GM18909 (cell line): Measurements from ENCODE around the gene PIR.

Experiments used
- ATAC-seq: cut with Tn5 transposase; IDR thresholded peaks from one replicate; pipeline ENCODE4 v1.9.1; 2021; ENCODE audit warnings: mild to moderate bottlenecking; ENCODE audit not compliant: unreplicated experiment, poor library complexity

PIR gene

DNA sequence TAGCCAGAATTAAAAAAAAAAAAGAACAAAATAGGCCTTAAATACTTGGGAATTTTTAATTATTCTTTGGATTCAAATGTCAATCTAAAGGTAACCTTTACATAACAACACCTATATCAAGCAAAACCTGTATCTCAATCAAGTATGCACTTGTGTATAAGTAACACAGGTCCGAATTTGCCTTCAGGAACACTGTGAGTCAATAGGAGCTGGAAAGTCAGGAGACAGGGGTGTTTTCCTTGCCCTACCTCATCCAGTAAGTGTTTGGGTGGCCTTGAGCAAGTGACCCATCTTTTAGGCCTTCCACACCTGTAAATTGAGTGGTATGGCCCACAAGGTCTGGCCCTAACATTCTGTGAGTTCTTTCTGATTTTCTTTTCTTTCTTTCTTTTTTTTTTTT lies 68.1 kb downstream of the PIR start:
- no peak for ATAC-seq

DNA sequence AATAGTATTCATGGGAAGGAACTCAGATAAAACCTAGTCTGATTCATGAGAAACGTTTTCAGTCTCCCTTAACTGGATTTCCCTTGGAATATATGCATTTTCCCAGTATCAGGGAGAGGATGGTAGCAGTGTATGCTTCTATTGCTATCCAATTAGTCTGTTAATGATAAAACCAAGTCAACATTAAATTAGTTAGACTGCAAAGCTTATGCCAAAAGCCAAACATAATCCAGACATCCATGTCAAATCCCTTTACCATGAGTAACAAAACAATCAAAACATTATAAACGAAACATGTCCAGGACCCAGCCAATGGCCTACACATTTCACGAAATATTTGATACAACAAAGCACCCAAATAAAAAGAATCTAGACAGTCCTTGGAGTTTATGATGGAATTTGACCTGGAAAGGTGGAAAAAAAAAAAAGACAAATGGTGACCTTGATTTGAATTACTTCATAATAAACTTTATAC lies 74.4 kb downstream of the PIR start:
- ATAC-seq, result no peak

- no peak for ATAC-seq
Measured at GRCh38 chrX:15418041-15418706, 75.0 kb downstream of the PIR start.

DNA sequence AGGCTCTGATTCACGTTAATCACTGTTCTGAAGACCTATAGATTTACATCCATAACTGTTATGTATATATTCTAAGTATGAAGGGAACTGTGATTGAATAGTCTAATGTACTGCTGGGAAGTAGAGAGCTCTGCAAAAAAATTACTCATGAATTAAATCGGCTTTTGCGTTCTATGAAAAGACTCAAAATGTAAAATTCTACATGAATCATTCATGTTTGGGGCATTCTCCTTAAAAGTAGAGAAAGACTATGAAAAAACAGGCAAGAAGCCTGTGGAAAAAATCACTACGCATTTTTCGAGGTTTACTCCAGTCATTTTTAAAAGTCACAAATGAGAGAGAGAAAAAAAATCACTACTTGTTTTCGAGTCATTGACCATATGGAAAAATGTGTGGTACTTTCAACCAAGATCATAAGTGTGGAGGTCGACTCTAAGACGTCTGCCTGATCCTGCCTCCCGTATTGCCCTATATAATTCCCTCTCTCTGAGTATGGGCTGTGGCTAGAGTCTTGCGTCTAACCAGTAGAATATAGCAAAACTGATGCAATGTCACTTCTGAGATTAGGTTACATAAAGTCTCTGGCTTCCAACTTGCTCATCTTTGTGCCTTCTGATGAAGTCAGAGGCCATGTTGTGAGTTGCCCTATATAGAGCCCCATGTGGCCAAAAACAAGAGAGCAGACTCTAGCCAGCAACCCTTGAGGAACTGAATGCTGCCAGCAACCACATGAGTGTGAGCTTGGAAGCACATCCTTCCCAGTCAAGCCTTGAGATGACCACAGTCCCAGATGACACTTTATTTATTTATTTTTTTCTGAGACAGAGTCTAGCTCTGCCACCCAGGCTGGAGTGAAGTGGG lies 76.8 kb downstream of the PIR start:
- no peak for ATAC-seq

- no peak for ATAC-seq
Measured at GRCh38 chrX:15413101-15413500, 80.0 kb downstream of the PIR start.

DNA sequence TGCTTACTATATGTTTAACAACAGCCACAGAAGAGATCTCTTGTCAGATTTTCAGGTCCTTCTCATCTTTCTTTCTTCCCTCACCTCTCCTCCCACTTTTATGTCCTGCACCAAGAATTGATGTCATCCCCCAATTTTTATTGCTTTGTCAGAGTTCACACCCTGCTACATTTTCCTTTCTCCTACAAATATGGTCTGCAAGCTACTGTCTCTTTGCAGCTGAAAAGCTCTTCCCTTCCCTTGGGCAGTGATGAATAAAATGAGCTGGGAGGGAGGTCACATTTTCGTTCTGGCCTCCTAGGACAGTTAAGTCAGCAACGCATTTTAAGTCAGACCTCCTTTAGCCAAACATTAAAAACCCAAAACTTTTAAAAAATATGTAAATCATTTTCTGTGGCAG lies 82.2 kb downstream of the PIR start:
- no peak for ATAC-seq

DNA sequence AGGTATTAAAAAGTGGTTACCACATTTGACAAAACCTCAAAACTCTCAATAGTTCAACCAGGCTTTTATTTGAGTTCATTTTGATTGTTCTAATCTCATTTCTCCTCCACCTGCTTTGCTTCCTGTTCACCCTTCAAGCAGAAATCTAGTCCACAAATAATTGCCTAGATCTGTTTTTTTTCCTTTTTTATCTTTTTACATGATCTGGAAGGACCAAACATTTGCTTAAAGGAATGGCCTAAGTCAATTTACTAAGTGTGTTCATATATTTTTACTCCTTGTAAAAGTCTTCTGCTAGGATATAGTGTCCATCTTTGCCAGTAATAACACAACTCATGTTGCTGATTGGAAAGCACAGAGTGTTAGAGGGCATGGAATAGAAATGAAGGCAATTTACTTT lies 82.7 kb downstream of the PIR start:
- no peak for ATAC-seq

- ATAC-seq, result no peak
Measured at GRCh38 chrX:15405846-15406245, 87.3 kb downstream of the PIR start.

GRCh38 chrX:15404401-15405096 lies 88.6 kb downstream of the PIR start:
- no peak for ATAC-seq

- ATAC-seq, result no peak
Measured at GRCh38 chrX:15401378-15401777, 91.8 kb downstream of the PIR start.

DNA sequence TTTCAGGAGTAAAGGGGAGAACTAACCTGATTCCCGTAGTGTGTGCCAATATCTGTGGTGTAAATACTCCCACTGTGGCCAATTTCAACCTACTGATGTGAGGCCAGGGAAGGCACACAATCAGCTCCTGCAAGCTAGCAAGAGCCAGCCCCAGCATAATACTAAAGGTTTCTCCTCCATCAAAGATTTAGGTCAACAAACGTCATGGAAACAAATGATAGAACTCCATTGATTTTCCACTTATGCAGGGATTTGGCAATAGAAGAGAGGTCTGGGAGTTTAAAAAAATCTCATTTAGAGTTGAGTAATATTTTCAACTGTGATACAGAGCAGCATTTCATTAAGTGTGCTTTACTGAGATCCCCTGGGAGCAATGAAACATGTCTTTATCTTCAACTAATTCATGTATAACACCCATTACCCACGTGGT lies 93.2 kb downstream of the PIR start:
- ATAC-seq, result no peak

- ATAC-seq, result no peak
Measured at GRCh38 chrX:15398874-15399273, 94.3 kb downstream of the PIR start.

DNA sequence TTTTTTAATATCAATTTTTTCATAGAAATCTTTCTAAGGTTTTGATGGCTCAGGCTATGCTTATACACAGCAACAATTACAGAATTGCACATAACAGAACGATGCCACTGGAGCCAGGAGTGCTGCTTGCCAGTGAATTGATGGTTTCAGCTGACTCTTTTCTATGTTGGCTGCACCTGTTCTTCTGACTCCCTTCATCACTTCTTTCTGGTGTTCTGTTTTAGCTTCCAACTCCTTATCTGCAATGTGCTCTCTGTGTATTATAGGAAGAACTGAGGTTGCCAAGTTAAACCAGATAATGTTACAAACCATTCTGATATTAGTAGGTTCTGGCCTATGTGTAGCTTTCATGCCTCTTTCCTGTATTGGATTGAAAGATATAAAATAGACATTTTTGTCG lies 97.3 kb downstream of the PIR start:
- no peak for ATAC-seq

DNA sequence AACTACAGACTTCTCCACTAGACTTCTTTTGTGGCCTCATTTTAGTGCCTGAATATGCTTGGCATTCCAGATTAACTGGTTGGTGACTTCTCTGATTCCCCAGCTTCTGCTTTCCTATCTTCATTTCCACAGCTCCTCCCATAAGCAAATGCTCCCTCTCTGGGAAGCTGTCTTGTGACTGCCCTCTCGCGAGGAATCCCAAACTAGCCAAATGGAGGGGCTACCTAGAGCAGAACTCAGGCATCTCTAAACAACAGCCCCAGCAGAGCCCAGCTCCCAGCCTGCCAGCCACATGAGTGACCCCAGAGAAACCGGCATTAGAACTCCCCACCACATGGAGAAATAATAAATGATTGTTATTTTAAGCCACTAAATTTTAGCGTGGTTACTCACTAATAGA lies 101.3 kb downstream of the PIR start:
- ATAC-seq, result no peak

DNA sequence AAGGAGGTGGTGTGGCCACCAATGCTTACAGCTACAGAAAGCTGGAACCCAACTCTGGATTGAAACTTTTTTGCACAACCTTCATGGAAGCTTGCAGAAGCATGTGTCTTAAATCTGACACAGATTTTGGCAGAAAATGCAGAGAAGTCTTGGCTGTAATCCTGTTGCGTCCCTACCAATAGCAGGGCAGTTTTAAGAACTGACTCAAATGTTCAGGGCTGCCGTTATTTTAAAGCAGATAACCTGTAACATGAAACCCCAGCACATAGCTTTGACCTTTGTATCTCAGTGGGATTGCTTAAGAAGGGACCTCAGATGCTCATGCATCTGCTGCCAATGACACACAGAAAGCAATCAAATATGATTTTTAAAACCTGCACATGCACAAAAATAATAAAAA lies 108.8 kb downstream of the PIR start, which contains the start of gene VEGFD:
Gene VEGFD, minus strand, starts transcription at position 110 of the 400 bp plus-strand sequence. CDS start 467 bp downstream, outside the sequence.
- no peak for ATAC-seq

DNA sequence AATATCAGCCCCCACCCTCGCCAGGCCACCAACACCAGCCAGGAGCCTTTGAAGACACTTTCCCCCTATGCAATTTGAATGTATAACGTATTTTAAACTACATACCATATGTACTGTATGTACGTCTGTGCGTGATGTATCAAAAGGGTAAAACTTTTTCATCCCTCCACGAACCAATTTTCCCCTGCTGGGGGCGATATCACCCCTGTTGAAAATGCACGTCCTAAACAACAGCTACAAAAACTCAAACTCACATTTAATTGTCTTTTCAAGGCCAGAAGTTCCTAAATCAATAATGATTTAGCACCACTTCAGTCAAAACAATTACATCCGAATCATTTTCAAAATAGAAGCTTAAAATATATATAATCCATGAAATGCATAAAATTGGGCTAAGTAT lies 110.3 kb downstream of the PIR start:
- ATAC-seq, result no peak

DNA sequence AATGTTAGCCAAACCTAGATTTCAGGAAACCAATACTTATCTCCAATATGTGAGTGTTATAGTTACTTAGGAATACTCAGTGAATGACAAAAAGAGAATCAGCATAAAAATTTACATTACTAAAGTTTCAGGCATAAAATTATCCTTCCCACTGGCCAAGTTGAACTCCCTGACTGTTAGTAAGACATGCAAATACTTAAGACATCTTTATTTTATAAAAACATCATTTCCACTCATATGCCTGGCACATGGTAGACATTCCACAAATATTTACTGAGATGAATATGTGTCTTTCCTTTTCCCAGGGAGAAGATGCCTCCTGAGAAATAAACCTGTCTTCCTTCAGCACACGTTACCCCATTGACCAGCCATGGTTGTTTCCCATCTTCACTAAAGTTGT lies 116.2 kb downstream of the PIR start:
- ATAC-seq, result no peak

DNA sequence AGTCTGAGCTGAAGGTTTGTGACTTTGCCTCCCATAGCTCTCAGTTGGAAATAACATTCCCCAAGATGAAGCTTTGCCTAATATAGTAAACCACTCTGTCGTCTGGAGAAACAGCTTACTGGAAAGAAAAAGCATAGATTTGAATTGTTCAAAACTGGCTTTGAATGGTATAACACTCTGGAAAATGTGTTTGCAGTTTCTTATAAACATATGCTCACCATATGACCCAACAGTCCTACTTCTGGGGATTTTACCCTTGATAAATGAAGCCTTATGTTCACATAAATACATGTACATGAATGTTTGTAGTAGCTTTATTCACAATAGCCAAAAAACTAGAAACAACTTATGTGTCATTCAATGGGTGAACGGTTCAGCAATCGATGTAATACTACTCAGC lies 119.2 kb downstream of the PIR start:
- no peak for ATAC-seq

- no peak for ATAC-seq
Measured at GRCh38 chrX:15366506-15367352, 126.4 kb downstream of the PIR start.

DNA sequence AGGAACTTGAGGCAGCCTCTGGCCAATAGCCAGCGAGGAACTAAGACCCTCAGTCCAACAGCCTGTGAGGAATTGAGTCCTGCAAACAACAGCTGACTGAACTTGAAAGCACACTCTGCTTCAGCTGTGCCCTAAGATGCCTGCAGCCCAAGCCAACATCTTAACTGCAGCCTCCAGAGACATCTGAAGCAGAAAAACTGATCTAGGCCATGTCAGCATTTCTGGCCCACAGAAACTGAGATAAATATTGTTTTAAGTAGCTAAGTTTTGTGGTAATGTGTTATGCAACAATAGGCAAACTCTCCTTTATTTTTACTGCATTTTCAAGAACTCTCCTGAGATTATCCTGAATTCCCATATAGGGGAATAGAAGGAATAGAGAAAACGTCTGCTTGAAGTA lies 133.4 kb downstream of the PIR start:
- no peak for ATAC-seq
